HL-60 (cell line): Measurements from ENCODE around the gene ARIH1.

Source experiments
- DNase-seq, 2 experiments: peaks; one replicate each; pipeline ENCODE4 v3.0.0-alpha.2; 2010 to 2020; ENCODE audit warnings: low read depth in 1 of 2, low spot score in 1 of 2
- H3K27ac ChIP-seq: fragments of 250-450 bp; sonication (Bioruptor Pico); replicated peaks from 2 replicates; pipeline ENCODE4 v1.5.1; 2020; ENCODE audit warnings: mild to moderate bottlenecking, moderate library complexity
- H3K27me3 ChIP-seq: fragments of 250-450 bp; sonication (Bioruptor Pico); 2 replicates; pipeline ENCODE4 v1.5.1; 2021; ENCODE audit warnings: mild to moderate bottlenecking, moderate library complexity; ENCODE audit not compliant: insufficient read depth, poor library complexity, severe bottlenecking
- H3K4me3 ChIP-seq: replicated peaks from 2 replicates; pipeline ENCODE4 v1.5.1; 2011; ENCODE audit warnings: mild to moderate bottlenecking, control low read depth, low read length; ENCODE audit not compliant: insufficient read depth
- CTCF ChIP-seq: IDR thresholded peaks from one replicate; pipeline ENCODE4 v1.5.1; 2011; ENCODE audit warnings: low read length, control low read depth, inconsistent platforms; ENCODE audit not compliant: insufficient read depth
- GABPA ChIP-seq: IDR thresholded peaks from 2 replicates; pipeline ENCODE4 v1.6.1; 2012; ENCODE audit warnings: low read depth
- POLR2AphosphoS5 ChIP-seq: IDR thresholded peaks from 2 replicates; pipeline ENCODE4 v1.6.1; 2012; ENCODE audit warnings: low read depth
- SPI1 ChIP-seq: IDR thresholded peaks from 2 replicates; pipeline ENCODE4 v1.6.1; 2012; ENCODE audit warnings: low read depth, mild to moderate bottlenecking, borderline replicate concordance
- TF ChIP-seq, protein P1 (sequence below): IDR thresholded peaks from 2 replicates; pipeline ENCODE4 v1.6.1; 2012; ENCODE audit warnings: low read depth; ENCODE audit not compliant: insufficient replicate concordance

ARIH1 gene

GRCh38 chr15:72541674-72542073, 67.5 kb downstream of the ARIH1 start:
- Histone ChIP-seq H3K4me3 (no peak overlapping the region), H3K27ac (no peak overlapping the region), H3K27me3 (no peaks in the 10 kb centered on the region)
- TF ChIP-seq POLR2AphosphoS5 = no peak
- TF ChIP-seq, protein P1, sequence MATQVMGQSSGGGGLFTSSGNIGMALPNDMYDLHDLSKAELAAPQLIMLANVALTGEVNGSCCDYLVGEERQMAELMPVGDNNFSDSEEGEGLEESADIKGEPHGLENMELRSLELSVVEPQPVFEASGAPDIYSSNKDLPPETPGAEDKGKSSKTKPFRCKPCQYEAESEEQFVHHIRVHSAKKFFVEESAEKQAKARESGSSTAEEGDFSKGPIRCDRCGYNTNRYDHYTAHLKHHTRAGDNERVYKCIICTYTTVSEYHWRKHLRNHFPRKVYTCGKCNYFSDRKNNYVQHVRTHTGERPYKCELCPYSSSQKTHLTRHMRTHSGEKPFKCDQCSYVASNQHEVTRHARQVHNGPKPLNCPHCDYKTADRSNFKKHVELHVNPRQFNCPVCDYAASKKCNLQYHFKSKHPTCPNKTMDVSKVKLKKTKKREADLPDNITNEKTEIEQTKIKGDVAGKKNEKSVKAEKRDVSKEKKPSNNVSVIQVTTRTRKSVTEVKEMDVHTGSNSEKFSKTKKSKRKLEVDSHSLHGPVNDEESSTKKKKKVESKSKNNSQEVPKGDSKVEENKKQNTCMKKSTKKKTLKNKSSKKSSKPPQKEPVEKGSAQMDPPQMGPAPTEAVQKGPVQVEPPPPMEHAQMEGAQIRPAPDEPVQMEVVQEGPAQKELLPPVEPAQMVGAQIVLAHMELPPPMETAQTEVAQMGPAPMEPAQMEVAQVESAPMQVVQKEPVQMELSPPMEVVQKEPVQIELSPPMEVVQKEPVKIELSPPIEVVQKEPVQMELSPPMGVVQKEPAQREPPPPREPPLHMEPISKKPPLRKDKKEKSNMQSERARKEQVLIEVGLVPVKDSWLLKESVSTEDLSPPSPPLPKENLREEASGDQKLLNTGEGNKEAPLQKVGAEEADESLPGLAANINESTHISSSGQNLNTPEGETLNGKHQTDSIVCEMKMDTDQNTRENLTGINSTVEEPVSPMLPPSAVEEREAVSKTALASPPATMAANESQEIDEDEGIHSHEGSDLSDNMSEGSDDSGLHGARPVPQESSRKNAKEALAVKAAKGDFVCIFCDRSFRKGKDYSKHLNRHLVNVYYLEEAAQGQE = no peak
- no peak for TF ChIP-seq GABPA
- no peak for TF ChIP-seq CTCF
- no peak for TF ChIP-seq SPI1
- no peak for DNase-seq

DNA sequence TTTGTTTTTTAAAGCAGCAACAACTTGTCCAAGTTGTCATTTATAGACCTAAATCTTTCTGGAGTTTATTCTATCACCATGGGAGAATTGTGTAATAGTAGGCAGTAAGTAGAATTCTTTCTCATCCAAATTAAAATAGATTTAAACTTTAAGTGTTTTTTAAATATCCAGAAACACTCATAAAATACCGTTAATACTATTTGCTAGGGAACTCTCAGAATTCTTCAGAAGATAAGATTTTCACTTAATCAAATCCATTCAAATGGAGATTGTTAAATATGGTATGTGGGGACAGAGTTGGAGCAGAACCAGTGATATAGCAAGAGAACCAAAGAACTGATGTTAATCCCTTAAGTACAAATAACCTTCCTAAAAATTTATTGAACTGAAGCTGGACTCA, 71.0 kb downstream of the ARIH1 start:
- Histone ChIP-seq H3K4me3 (no peak overlapping the region), H3K27me3 (no peaks in the 10 kb centered on the region), H3K27ac (no peak overlapping the region)
- TF ChIP-seq SPI1 (no peak), POLR2AphosphoS5 (no peak), GABPA (no peak), CTCF (no peak)
- TF ChIP-seq, protein P1 = no peak
- DNase-seq = no peak

DNA sequence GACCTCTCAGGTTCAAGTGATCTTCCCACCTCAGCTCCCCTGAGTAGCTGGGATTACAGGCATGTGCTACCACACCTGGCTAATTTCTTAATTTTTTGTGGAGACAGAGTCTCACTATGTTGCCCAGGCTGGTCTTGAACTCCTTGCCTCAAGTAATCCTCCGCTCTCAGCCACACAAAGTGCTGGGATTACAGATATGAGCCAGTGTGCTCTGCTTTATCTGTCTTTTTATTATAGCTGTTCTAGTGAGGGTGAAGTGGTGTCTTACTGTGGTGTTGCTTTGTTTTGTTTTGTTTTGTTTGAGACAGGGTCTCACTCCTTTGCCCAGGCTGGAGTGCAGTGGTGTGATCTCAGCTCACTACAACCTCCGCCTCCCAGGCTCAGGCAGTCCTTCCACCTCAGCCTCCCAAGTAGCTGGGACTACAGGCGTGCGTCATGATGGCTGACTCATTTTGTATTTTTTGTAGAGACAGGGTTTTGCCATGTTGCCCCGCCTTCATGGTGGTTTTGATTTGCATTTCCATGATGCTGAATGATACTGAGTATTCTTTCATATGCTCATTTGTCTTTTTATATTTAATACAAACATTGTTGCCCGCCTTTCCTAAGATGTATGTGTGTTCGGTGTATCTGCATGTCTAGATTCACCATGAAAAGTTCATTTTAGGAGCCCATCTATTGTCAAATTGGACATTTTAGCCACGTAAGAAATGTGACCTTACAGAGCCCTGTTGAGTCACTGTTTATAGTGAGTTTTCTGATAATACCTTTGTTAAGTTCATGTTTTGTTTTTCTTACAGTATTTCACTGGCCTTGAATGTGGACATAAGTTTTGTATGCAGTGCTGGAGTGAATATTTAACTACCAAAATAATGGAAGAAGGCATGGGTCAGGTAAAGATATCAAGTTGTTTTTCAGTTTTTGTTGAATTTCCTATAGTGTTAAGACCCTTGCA, 80.6 kb downstream of the ARIH1 start:
- H3K27ac ChIP-seq = no peak overlapping the region
- H3K4me3 ChIP-seq = no peak overlapping the region
- no peak for DNase-seq
- TF ChIP-seq, protein P1 = no peak
- TF ChIP-seq GABPA = no peak
- TF ChIP-seq SPI1 = no peak
- no peak for TF ChIP-seq CTCF
- no peak for TF ChIP-seq POLR2AphosphoS5
- H3K27me3 ChIP-seq = no peaks in the 10 kb centered on the region
